Stimulated activated naive CD4-positive, alpha-beta T cell treated with Interleukin-2 at 50 U/mL for 16 hours (primary cell): ENCODE results near the gene NCKAP5.

Experiments used
- DNase-seq: peaks from one replicate; lab custom pipeline; 2025; lab: John Stamatoyannopoulos, UW

The NCKAP5 gene

DNA sequence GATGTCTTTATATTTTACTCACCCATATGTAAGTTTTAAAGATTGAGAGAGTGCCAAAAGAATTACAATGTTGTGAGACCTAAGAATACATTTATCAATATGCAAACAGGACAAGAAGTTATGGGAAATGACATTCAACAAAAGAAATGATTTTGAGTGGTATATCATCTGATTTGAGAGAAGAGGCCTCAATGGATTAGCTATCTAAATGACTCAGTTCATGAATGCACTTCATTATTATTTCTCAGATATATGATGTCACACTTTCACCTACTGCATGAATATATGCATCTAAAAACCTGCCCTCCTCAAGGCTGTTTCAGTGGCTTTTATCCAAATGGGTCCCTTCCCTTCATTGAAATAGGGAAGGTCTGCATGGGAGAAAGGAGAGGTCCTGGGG, 769.9 kb downstream of the NCKAP5 start:
- DNase-seq: no peak

DNA sequence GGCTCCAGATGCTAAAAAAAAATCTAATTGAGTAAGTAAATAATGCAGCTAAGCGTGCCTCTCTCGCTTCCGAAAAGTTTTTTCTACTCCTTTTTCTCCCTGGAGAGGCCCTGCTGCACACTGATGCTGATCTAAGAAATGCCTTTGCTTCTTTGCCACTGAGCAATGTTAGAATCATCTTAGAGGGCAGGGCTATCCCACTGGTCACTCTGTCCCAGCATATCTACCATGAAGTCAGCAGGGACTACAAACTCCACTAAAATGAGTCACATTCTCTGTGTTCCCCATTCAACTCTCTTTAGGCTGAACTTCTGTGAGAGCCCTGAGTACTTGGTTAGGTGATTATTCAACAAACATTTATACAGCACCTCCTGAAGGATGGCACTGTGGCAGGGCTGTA, 770.7 kb downstream of the NCKAP5 start:
- no peak for DNase-seq

GRCh38 chr2:132797071-132797470, 771.2 kb downstream of the NCKAP5 start:
- no peak for DNase-seq

- DNase-seq: no peak
Measured at GRCh38 chr2:132795220-132795619, 773.0 kb downstream of the NCKAP5 start.

- no peak for DNase-seq
Measured at GRCh38 chr2:132793532-132793931, 774.7 kb downstream of the NCKAP5 start.

- DNase-seq: no peak
Measured at GRCh38 chr2:132790207-132790785, 778.0 kb downstream of the NCKAP5 start.

GRCh38 chr2:132789066-132789465, 779.2 kb downstream of the NCKAP5 start:
- no peak for DNase-seq

GRCh38 chr2:132788310-132788838, 779.9 kb downstream of the NCKAP5 start:
- DNase-seq: no peak

DNA sequence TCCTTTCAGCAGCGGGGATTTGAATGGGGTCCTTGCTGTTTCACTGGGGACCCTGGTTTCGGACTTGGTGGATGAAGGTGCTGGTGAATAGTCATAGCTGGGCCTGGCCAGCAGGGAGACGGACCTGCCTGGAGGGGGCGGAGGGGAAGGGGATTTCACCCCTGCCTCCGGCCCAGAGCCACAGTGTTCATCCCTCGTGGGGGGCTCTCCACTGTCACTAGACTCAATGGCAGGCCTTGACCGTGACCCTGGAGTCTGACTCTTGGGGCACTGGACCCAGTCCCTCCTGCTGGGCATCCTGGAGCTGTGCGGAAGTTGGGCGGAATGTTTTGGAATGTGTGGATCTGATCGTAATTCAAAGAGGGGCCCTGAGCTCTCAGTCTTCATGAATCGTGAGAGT, 784.4 kb downstream of the NCKAP5 start:
- no peak for DNase-seq

DNA sequence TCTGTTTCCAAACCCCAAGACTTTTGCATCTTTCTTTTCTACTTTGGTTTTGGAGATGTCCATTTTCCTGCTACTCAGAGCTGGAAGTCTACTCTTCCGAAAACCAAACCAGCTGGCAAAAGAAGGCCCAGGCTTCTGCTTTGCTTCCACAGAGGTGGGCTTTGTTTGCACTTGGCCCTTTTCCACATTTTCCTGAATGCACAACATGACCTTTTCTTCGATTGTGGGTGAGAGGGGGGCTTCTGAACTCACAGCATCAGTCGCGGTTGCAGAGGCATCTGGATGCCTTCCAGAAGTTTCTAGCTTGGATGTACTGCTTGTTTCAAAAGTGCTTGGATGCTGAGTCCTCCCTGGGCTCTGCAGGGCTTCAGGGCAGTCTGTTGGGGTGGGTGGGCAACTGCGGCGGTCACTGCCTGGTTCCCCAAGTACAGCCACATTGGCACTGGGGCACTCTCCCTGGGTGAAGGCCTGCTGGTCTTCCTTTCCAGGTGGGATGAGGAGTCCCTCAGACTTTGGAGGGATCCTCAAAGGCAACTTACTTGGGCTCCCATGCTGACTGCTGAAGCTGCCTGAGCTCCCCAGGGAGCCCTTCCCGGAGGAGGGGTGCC, 786.0 kb downstream of the NCKAP5 start:
- no peak for DNase-seq

GRCh38 chr2:132780651-132781050, 787.6 kb downstream of the NCKAP5 start:
- DNase-seq: no peak

GRCh38 chr2:132779206-132779721, 789.0 kb downstream of the NCKAP5 start:
- DNase-seq: no peak

DNA sequence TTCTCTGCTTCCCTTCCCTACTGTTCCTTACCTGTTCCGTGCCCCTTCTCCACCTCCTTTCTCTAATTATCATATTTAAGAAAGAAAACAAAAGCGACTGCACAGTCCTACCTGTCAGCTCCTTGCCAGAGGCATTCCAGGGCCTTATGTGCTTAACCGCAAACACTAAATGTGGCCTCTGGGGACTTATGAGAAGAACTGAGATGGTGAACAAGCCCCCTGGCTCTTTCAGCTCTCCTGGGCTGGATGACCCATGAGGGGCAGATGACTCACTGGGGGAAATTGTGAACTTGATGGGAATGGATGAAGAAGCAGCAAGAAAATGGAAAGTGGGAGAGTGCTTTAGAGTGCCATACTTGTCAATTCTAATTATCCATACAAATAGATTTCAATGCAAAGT, 792.0 kb downstream of the NCKAP5 start:
- no peak for DNase-seq

DNA sequence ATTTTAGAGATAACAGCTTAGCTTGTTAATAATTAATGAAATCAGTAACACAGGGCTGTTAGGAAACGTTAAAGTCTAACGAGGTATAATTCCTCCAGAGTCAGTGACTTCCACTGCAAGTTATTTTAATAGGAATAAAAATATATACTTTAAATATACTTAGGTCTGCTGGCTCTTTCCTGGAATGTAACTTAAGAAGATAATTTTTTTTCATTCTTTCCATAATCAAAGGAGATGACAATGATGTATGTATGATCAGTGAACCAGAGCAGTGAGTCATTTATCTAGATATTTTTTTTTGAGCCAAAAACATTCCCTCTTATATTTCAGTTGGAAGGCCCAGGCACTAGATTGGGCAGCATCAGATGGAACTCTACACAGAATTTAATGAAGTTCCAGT, 794.1 kb downstream of the NCKAP5 start:
- DNase-seq: no peak

GRCh38 chr2:132773331-132773730, 794.9 kb downstream of the NCKAP5 start:
- no peak for DNase-seq

- no peak for DNase-seq
Measured at GRCh38 chr2:132772340-132772739, 795.9 kb downstream of the NCKAP5 start.

DNA sequence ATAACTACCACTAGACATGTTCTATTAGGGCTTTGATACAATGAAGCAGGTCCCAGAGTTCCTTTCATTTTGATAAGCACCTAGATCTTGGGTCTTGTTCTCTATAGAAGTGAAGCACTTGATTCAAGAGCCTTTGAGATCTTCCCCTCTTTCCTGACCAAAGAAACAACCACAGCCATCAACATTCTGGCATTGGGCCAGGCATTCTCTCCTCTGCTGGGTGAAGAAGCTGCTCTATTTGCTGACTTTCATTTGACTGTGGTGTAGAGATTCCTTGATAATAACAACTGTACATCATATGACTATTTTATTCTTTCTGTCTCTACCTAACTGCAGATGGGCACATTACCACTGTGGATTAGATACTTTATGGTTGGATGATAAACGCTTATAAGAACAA, 801.7 kb downstream of the NCKAP5 start:
- no peak for DNase-seq

DNA sequence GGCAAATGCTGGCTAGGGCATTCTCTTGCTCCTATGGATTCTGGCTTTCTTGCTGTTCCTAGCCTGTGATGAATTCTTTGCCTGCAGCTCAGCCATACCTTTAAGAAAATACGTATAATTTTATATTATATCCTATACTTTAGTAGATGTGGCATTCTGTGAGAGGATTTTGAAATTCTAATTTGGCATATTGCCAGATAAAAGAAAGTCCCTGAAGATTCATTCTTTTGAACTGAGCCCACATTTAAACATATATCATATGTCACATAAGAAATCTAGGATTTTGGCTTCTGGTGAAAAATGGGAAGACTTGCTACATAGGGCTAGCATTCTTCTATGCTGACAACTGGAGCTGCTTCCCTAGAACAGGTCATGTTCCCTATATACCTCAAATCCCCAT, 806.8 kb downstream of the NCKAP5 start:
- DNase-seq: no peak

DNA sequence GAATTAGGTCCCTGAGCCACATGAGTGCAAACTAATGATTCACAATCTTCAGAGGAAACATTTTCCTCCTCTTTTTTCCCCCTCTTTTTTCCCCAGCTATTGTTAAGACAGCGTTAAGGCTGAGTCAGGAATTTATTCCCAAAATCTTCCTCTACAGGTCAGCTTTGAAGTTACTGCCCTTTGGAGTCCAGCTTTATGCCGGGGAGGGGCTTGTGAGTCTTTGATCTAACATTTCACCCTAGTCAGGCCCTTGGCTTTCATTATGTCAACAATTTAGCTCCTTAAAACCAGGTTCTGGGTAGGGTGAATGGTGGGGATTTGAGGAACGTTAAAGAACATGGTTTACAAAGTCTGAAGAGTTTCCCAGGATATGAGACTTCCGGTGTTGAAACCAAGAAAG, 807.3 kb downstream of the NCKAP5 start:
- DNase-seq: no peak

DNA sequence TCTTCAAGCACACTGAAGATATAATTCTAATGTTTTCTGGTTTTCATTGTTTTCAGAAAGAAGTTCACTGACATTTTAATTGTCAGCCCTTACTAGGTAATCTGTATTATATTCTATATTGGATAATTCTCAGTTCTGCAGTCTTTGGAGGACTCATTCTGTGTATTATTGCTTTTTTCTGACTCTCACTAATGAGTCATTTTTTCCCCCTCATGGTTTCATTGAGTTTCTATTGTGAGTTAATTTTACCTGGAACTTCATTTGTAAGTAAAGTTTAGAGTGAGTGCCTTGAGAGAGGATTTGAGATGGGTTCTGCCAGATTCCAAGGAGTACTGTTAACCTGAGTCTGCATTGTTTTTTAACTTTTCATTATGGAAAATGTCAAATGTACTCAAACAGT, 807.9 kb downstream of the NCKAP5 start:
- no peak for DNase-seq

DNA sequence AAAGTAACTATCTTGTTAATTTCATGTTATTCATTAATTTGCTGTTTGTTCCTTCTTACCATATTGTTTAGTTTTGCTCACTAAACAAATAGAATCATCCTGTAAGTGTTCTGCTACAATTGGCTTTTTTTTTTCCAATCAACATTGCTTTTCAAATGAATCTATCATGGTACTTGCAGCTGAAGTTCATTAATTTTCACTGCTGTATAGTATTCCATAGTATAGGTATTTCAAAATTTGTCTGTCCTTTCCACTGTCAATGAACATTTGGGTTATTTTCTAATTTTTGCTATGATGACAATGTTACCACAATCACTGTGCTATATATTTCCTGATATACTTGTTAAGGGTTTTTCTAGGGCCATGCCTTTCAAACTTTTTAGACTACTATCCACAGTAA, 809.3 kb downstream of the NCKAP5 start:
- DNase-seq: no peak

DNA sequence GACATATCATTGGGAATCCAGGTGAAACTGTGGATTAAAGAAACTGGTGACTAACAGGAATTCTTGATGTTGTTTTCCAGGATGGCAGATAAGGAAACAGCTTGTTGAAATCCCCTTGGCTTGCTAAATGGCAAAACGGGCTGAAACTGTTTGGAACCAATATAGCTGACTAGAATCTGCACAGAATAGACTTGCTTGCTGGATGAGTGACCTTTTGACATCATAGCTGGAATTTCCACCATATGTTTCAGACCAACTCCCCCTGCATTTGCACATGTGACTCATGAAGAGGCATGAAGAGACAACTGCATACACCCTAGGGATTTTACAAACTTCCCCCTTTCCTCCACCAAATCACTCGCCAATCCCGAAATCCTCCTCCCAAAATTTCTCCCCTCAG, 810.6 kb downstream of the NCKAP5 start:
- no peak for DNase-seq

DNA sequence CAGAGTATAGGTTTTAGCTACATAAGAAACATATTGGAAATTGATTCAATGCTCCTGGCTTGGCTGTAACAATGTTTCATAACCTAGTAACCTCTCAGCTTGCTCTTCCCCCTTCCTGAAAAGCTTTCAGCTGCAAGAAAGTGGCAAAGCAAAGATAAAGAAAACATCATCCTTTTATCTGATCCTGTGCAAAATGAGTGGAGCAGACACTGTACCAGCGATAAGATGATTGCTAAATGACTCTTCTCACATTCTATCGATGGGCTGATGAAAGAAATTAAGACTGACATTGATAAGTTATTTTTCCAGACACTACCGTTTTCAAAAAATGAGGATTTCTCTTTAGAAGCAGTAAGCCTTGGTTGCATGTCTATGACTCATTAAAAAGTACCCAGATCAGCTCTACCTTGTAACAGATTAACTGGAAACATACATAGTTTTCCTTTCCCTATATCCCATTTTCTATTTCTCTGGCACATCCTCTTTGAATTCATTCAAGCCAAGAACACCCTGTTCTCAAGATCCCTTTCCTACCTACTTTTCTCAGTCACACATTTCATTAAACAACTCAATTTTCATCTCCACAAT, 811.2 kb downstream of the NCKAP5 start:
- DNase-seq: no peak
